Stimulated activated memory B cell treated with anti-CD40 and anti-IgM and Interleukin-4, amounts not matched to agents 10 μg/mL and 1 μg/mL and 100 μg/mL, for 72 hours (primary cell): ENCODE measurements around the gene KBTBD7.
"Not testable (repeated sequence)": the region's sequence is repeated elsewhere in the genome, so short reads cannot be mapped to it uniquely, and the experiment has no call there.

ENCODE experiments used
- ATAC-seq: fragments of 150-1000 bp; cut with Tn5 transposase; 2 replicates; pipeline ENCODE4 v1.10.0; 2021
- H3K27ac Mint-ChIP-seq: one replicate; pipeline ENCODE4 v1.8.0; 2022; ENCODE audit warnings: mild to moderate bottlenecking, mixed read lengths
- H3K27me3 Mint-ChIP-seq: one replicate; pipeline ENCODE4 v1.8.0; 2022; ENCODE audit warnings: mixed read lengths
- H3K36me3 Mint-ChIP-seq: one replicate; pipeline ENCODE4 v1.8.0; 2022; ENCODE audit warnings: mixed read lengths
- H3K4me1 Mint-ChIP-seq: one replicate; pipeline ENCODE4 v1.8.0; 2022; ENCODE audit warnings: mixed read lengths
- H3K4me3 Mint-ChIP-seq: one replicate; pipeline ENCODE4 v1.8.0; 2022; ENCODE audit warnings: mild to moderate bottlenecking, moderate library complexity, mixed read lengths
- H3K9me3 Mint-ChIP-seq: one replicate; pipeline ENCODE4 v1.8.0; 2022; ENCODE audit warnings: mixed read lengths

KBTBD7 gene

GRCh38 chr13:41211062-41211461, 16.7 kb upstream of the KBTBD7 start:
- Mint-ChIP-seq H3K4me1 (no peaks in the 10 kb centered on the region), H3K27me3 (no peaks in the 10 kb centered on the region), H3K9me3 (peaks cover 14% of the 10 kb centered on the region), H3K36me3 (peaks cover 23% of the 10 kb centered on the region), H3K27ac (no peak overlapping the region), H3K4me3 (no peak overlapping the region)
- ATAC-seq = no peak

GRCh38 chr13:41206467-41206866, 12.1 kb upstream of the KBTBD7 start:
- Mint-ChIP-seq H3K36me3 (peaks cover 13% of the 10 kb centered on the region), H3K27ac (no peak overlapping the region), H3K9me3 (peaks cover 10% of the 10 kb centered on the region), H3K27me3 (no peaks in the 10 kb centered on the region), H3K4me1 (no peaks in the 10 kb centered on the region), H3K4me3 (no peak overlapping the region)
- ATAC-seq = no peak

GRCh38 chr13:41203810-41204209, 9.4 kb upstream of the KBTBD7 start:
- H3K27ac Mint-ChIP-seq = no peak overlapping the region
- H3K4me1 Mint-ChIP-seq = peaks cover 21% of the 10 kb centered on the region
- ATAC-seq = no peak
- no peaks in the 10 kb centered on the region for H3K27me3 Mint-ChIP-seq
- H3K36me3 Mint-ChIP-seq = peaks cover 9% of the 10 kb centered on the region
- H3K4me3 Mint-ChIP-seq = no peak overlapping the region
- H3K9me3 Mint-ChIP-seq = peaks cover 7% of the 10 kb centered on the region

- peaks cover 9% of the 10 kb centered on the region for H3K36me3 Mint-ChIP-seq
- no peaks in the 10 kb centered on the region for H3K27me3 Mint-ChIP-seq
Measured at GRCh38 chr13:41200126-41200525, 5.8 kb upstream of the KBTBD7 start.

GRCh38 chr13:41199526-41199925, 5.2 kb upstream of the KBTBD7 start:
- Mint-ChIP-seq H3K9me3 (peaks cover 10% of the 10 kb centered on the region), H3K36me3 (peaks cover 9% of the 10 kb centered on the region), H3K4me3 (no peak overlapping the region), H3K4me1 (peaks cover 33% of the 10 kb centered on the region), H3K27me3 (no peaks in the 10 kb centered on the region), H3K27ac (peak overlapping the region; percentile 90)
- peak; percentile 99 for ATAC-seq

More at GRCh38 chr13:41200126-41200525, 5.8 kb upstream of the KBTBD7 start:
- H3K27ac Mint-ChIP-seq = peak overlapping the region; percentile 90
- H3K9me3 Mint-ChIP-seq = peaks cover 10% of the 10 kb centered on the region
- ATAC-seq = no peak
- no peak overlapping the region for H3K4me3 Mint-ChIP-seq
- peaks cover 30% of the 10 kb centered on the region for H3K4me1 Mint-ChIP-seq

- peak; percentile 61 for ATAC-seq
- Mint-ChIP-seq H3K4me3 (peak overlapping the region; percentile 48), H3K27ac (peak overlapping the region; percentile 90), H3K9me3 (peaks cover 10% of the 10 kb centered on the region), H3K4me1 (peaks cover 35% of the 10 kb centered on the region), H3K27me3 (no peaks in the 10 kb centered on the region), H3K36me3 (peaks cover 9% of the 10 kb centered on the region)
Measured at GRCh38 chr13:41199079-41199478, 4.7 kb upstream of the KBTBD7 start.

GRCh38 chr13:41196620-41197019, 2.3 kb upstream of the KBTBD7 start:
- Mint-ChIP-seq H3K27ac (no peak overlapping the region), H3K4me3 (no peak overlapping the region), H3K9me3 (peaks cover 10% of the 10 kb centered on the region), H3K4me1 (peaks cover 53% of the 10 kb centered on the region), H3K36me3 (peaks cover 15% of the 10 kb centered on the region), H3K27me3 (no peaks in the 10 kb centered on the region)
- ATAC-seq = no peak

GRCh38 chr13:41196011-41196410, 1.6 kb upstream of the KBTBD7 start:
- peaks cover 53% of the 10 kb centered on the region for H3K4me1 Mint-ChIP-seq
- H3K9me3 Mint-ChIP-seq = peaks cover 10% of the 10 kb centered on the region
- no peak for ATAC-seq
- H3K27me3 Mint-ChIP-seq = no peaks in the 10 kb centered on the region
- H3K36me3 Mint-ChIP-seq = peaks cover 15% of the 10 kb centered on the region
- peak overlapping the region; percentile 22 for H3K27ac Mint-ChIP-seq
- H3K4me3 Mint-ChIP-seq = no peak overlapping the region

GRCh38 chr13:41193469-41193868, 900 bp downstream of the KBTBD7 start:
- Mint-ChIP-seq H3K4me1 (peaks cover 28% of the 10 kb centered on the region), H3K4me3 (peak overlapping the region; percentile 88)
- ATAC-seq = no peak

GRCh38 chr13:41188584-41188983, 5.8 kb downstream of the KBTBD7 start:
- no peaks in the 10 kb centered on the region for H3K27me3 Mint-ChIP-seq
- ATAC-seq = no peak
- H3K9me3 Mint-ChIP-seq = no peaks in the 10 kb centered on the region
- H3K27ac Mint-ChIP-seq = no peak overlapping the region
- H3K36me3 Mint-ChIP-seq = peaks cover 22% of the 10 kb centered on the region
- no peak overlapping the region for H3K4me3 Mint-ChIP-seq
- peaks cover 13% of the 10 kb centered on the region for H3K4me1 Mint-ChIP-seq

More at GRCh38 chr13:41193469-41193868, 900 bp downstream of the KBTBD7 start:
- Mint-ChIP-seq H3K27ac (peak overlapping the region; percentile 84), H3K36me3 (peaks cover 22% of the 10 kb centered on the region), H3K27me3 (no peaks in the 10 kb centered on the region), H3K9me3 (no peaks in the 10 kb centered on the region)

- no peaks in the 10 kb centered on the region for H3K27me3 Mint-ChIP-seq
- H3K4me1 Mint-ChIP-seq = no peaks in the 10 kb centered on the region
- H3K36me3 Mint-ChIP-seq = peaks cover 17% of the 10 kb centered on the region
- no peaks in the 10 kb centered on the region for H3K9me3 Mint-ChIP-seq
- H3K27ac Mint-ChIP-seq = no peak overlapping the region
- no peak for ATAC-seq
- H3K4me3 Mint-ChIP-seq = no peak overlapping the region
Measured at GRCh38 chr13:41186481-41186880, 7.9 kb downstream of the KBTBD7 start.

- H3K27ac Mint-ChIP-seq = no peak overlapping the region
- no peaks in the 10 kb centered on the region for H3K36me3 Mint-ChIP-seq
- no peaks in the 10 kb centered on the region for H3K9me3 Mint-ChIP-seq
- H3K4me3 Mint-ChIP-seq = no peak overlapping the region
- no peaks in the 10 kb centered on the region for H3K27me3 Mint-ChIP-seq
- H3K4me1 Mint-ChIP-seq = no peaks in the 10 kb centered on the region
- no peak for ATAC-seq
Measured at GRCh38 chr13:41182231-41182630, 12.1 kb downstream of the KBTBD7 start.

GRCh38 chr13:41179593-41180250, 14.6 kb downstream of the KBTBD7 start:
- no peak overlapping the region for H3K4me3 Mint-ChIP-seq
- H3K4me1 Mint-ChIP-seq = no peaks in the 10 kb centered on the region
- peaks cover under 1% of the 10 kb centered on the region for H3K9me3 Mint-ChIP-seq
- H3K36me3 Mint-ChIP-seq = peaks cover 4% of the 10 kb centered on the region
- H3K27me3 Mint-ChIP-seq = no peaks in the 10 kb centered on the region
- H3K27ac Mint-ChIP-seq = no peak overlapping the region
- peak; percentile 39 for ATAC-seq

- no peaks in the 10 kb centered on the region for H3K4me1 Mint-ChIP-seq
- H3K27ac Mint-ChIP-seq = no peak overlapping the region
- H3K36me3 Mint-ChIP-seq = peaks cover 5% of the 10 kb centered on the region
- H3K27me3 Mint-ChIP-seq = no peaks in the 10 kb centered on the region
- H3K9me3 Mint-ChIP-seq = peaks cover 3% of the 10 kb centered on the region
- ATAC-seq = no peak
- H3K4me3 Mint-ChIP-seq = no peak overlapping the region
Measured at GRCh38 chr13:41178040-41178439, 16.3 kb downstream of the KBTBD7 start.

- H3K4me3 Mint-ChIP-seq = no peak overlapping the region
- H3K36me3 Mint-ChIP-seq = peaks cover 9% of the 10 kb centered on the region
- H3K9me3 Mint-ChIP-seq = peaks cover 6% of the 10 kb centered on the region
- H3K4me1 Mint-ChIP-seq = no peaks in the 10 kb centered on the region
- no peak overlapping the region for H3K27ac Mint-ChIP-seq
- no peaks in the 10 kb centered on the region for H3K27me3 Mint-ChIP-seq
- ATAC-seq = no peak
Measured at GRCh38 chr13:41177616-41178015, 16.8 kb downstream of the KBTBD7 start.

- not testable (repeated sequence) for ATAC-seq, H3K4me1 Mint-ChIP-seq, H3K9me3 Mint-ChIP-seq, H3K27ac Mint-ChIP-seq, H3K27me3 Mint-ChIP-seq, H3K4me3 Mint-ChIP-seq
- H3K36me3 Mint-ChIP-seq = peaks cover 17% of the 10 kb centered on the region
Measured at GRCh38 chr13:41175576-41175975, 18.8 kb downstream of the KBTBD7 start.
